ENCODE data around the gene ORC3. TPM values are rescaled to one million over a fixed set of nuclear protein-coding genes. Genes with fewer than 3 reads are reported as not detected.

ORC3 gene
- total RNA-seq, 1 donor from 2014 or later, result 27.7 TPM

DNA sequence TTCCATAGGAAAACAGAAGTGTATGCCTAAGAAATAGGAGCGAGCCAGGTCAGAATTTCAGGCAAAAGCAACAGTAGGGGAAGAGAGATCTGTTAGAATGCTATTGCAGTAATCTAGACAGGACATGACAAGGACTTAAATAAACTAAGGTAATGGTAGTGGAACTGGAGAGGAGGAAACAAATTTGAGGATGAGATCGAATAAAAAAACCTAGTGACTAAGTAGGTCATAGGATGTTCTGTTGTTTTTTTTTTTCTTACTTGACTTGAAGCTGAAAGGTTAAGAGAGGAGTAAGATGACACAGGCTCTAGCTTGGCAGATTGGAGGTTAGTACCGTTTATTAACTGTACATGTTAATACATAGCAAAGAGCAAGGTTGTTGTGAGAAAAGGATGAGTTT, 28.6 kb downstream of the ORC3 start:
- no peaks in the 10 kb centered on the region for H3K9me3 Mint-ChIP-seq
- H3K4me3 Mint-ChIP-seq, result no peak overlapping the region
- peaks cover 51% of the 10 kb centered on the region for H3K36me3 Mint-ChIP-seq (ENCODE audit: low read depth)
- ChIA-PET CTCF (no interaction called here), POLR2A (no interaction called here)
- DNase-seq (no peak), ATAC-seq (ENCODE audit: low read depth) (no peak)
- H3K4me1 Mint-ChIP-seq, result no peaks in the 10 kb centered on the region
- intact Hi-C loops (cut with micrococcal nuclease), result no loop called here
- no peaks in the 10 kb centered on the region for H3K27me3 Mint-ChIP-seq
- no peak overlapping the region for H3K27ac Mint-ChIP-seq
- TF ChIP-seq, protein P1, sequence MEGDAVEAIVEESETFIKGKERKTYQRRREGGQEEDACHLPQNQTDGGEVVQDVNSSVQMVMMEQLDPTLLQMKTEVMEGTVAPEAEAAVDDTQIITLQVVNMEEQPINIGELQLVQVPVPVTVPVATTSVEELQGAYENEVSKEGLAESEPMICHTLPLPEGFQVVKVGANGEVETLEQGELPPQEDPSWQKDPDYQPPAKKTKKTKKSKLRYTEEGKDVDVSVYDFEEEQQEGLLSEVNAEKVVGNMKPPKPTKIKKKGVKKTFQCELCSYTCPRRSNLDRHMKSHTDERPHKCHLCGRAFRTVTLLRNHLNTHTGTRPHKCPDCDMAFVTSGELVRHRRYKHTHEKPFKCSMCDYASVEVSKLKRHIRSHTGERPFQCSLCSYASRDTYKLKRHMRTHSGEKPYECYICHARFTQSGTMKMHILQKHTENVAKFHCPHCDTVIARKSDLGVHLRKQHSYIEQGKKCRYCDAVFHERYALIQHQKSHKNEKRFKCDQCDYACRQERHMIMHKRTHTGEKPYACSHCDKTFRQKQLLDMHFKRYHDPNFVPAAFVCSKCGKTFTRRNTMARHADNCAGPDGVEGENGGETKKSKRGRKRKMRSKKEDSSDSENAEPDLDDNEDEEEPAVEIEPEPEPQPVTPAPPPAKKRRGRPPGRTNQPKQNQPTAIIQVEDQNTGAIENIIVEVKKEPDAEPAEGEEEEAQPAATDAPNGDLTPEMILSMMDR (IDR thresholded peaks at IDR 0.05), result no peak

DNA sequence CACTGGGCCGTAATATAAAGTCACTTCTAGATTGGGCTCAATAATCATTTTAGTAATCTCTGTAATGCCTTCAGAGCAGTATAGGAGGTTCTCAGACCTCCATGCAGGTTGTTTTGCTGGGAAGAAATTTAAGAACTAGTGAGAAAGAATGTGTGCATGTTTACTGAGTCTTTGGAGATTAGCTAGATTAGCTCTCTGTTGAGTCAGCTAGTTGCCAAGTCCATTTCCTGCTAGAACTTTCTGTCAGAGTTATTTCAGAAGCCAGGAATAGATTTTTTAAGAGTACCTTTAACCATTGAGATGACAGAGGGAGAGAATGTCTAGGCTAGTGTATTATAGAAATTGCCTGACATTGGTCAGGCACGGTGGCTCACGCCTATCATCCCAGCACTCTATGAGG, 33.3 kb downstream of the ORC3 start:
- no peak overlapping the region for H3K4me3 Mint-ChIP-seq
- no peak for DNase-seq
- intact Hi-C loops (cut with micrococcal nuclease), result no loop called here
- CTCF ChIA-PET, result no interaction called here
- no peak for ATAC-seq (ENCODE audit: low read depth)
- POLR2A ChIA-PET, result no interaction called here
- TF ChIP-seq, protein P1 (IDR thresholded peaks at IDR 0.05), result no peak
- H3K4me1 Mint-ChIP-seq, result no peaks in the 10 kb centered on the region
- H3K36me3 Mint-ChIP-seq (ENCODE audit: low read depth), result peaks cover 58% of the 10 kb centered on the region
- no peak overlapping the region for H3K27ac Mint-ChIP-seq
- no peaks in the 10 kb centered on the region for H3K9me3 Mint-ChIP-seq
- no peaks in the 10 kb centered on the region for H3K27me3 Mint-ChIP-seq

DNA sequence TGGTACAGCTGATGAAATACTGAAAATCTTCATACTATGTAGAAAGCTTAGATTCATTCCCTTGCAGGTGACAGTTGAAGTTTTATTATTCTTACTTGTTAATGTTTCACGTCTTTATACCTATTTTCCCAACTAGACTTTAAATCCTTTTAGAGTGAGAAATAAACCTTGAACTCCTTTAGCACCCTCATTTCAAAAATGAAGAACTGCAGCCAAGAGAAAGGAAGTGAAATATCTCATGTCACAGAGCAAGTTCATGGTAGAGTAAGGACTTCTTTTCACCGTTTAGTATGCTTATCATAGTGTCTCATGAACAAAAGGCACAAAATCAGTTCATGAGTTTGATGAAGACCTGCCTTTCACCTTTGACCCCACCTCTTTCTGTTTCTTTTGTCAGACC, 38.5 kb downstream of the ORC3 start:
- Mint-ChIP-seq H3K4me3 (no peak overlapping the region), H3K27me3 (no peaks in the 10 kb centered on the region), H3K36me3 (ENCODE audit: low read depth) (peaks cover 56% of the 10 kb centered on the region), H3K9me3 (no peaks in the 10 kb centered on the region), H3K27ac (no peak overlapping the region), H3K4me1 (no peaks in the 10 kb centered on the region)
- intact Hi-C loops (cut with micrococcal nuclease), result no loop called here
- ChIA-PET CTCF (no interaction called here), POLR2A (no interaction called here)
- TF ChIP-seq, protein P1 (IDR thresholded peaks at IDR 0.05), result no peak
- ATAC-seq (ENCODE audit: low read depth) (no peak), DNase-seq (no peak)

DNA sequence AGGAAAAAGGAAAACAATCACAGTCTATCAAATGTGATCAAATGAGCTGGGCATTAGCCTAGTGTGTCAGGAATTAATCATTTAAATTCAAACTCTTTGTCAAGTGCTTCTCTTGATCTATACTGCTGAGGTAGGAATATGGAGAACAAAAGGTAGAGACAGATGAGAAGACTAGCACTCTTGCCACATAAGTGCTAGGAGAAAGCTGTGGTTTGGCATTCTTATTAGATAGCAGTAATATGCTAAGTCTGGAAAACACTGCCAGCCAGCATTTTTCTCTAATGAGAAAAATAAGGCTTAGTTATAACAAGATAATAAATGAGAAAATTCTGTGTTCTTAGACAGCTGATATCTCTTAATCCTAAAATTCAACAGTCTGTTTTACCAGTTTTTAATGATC, 38.9 kb downstream of the ORC3 start:
- no peak for ATAC-seq (ENCODE audit: low read depth)
- TF ChIP-seq, protein P1 (IDR thresholded peaks at IDR 0.05), result no peak

DNA sequence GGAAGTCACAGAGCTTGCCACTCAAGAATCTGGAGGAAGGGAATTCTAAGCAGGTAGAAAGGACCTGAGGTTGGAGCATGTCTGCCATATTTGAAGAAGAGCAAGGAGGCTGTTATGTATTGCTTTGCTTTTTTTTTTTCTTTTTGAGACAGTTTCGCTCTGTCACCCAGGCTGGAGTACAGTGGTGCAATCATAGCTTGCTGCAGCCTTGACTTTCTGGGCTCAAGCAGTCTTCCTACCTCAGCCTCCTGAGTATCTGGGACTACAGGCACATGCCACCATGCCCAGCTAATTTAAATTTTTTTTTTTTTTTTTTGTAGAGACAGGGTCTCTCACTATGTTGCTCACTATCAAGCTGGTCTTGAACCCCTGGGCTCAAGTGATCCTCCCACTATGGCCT, 40.8 kb downstream of the ORC3 start:
- Mint-ChIP-seq H3K4me1 (no peaks in the 10 kb centered on the region), H3K27ac (no peak overlapping the region), H3K27me3 (no peaks in the 10 kb centered on the region), H3K9me3 (no peaks in the 10 kb centered on the region), H3K4me3 (no peak overlapping the region), H3K36me3 (ENCODE audit: low read depth) (peaks cover 50% of the 10 kb centered on the region)
- ATAC-seq (ENCODE audit: low read depth) (no peak), DNase-seq (no peak)
- TF ChIP-seq, protein P1 (IDR thresholded peaks at IDR 0.05), result no peak
- ChIA-PET CTCF (no interaction called here), POLR2A (interaction anchor here (0.7 kb wide), 1 partner anchor 257 kb away, joined by 5 read pairs; no protein-coding TSS in a partner anchor)
- intact Hi-C loops (cut with micrococcal nuclease), result no loop called here

More for the DNA sequence above, 38.9 kb downstream of the ORC3 start:
- no peak overlapping the region for H3K4me3 Mint-ChIP-seq
- intact Hi-C loops (cut with micrococcal nuclease), result no loop called here
- no peaks in the 10 kb centered on the region for H3K9me3 Mint-ChIP-seq
- H3K27ac Mint-ChIP-seq, result no peak overlapping the region
- DNase-seq, result no peak
- POLR2A ChIA-PET, result no interaction called here
- H3K36me3 Mint-ChIP-seq (ENCODE audit: low read depth), result peaks cover 53% of the 10 kb centered on the region
- H3K4me1 Mint-ChIP-seq, result no peaks in the 10 kb centered on the region
- H3K27me3 Mint-ChIP-seq, result no peaks in the 10 kb centered on the region
- CTCF ChIA-PET, result no interaction called here
